HepG2 (cell line): Measurements from ENCODE around the gene RNPS1. TPM values are rescaled to one million over a fixed set of nuclear protein-coding genes. Genes with fewer than 3 reads are reported as not detected.
A peak's percentile ranks its signal among the peaks of the same experiment; 100 is the strongest.

Source experiments
- HDAC1 ChIP-seq: sonication (generic); formaldehyde crosslinking; IDR thresholded peaks from 2 replicates; pipeline ENCODE4 v1.5.1; 2020; ENCODE audit warnings: mild to moderate bottlenecking, missing genetic modification reagents
- IRF2 ChIP-seq: IDR thresholded peaks from 2 replicates; pipeline ENCODE4 v1.6.1; 2018; ENCODE audit warnings: missing genetic modification reagents, missing compliant biosample characterization
- KDM4B ChIP-seq: sonication (generic); formaldehyde crosslinking; IDR thresholded peaks from 2 replicates; pipeline ENCODE4 v1.4.0; 2020; ENCODE audit warnings: missing genetic modification reagents
- KIAA2018 ChIP-seq: sonication (generic); formaldehyde crosslinking; IDR thresholded peaks from 2 replicates; pipeline ENCODE4 v1.5.0; 2020; ENCODE audit warnings: mild to moderate bottlenecking, missing genetic modification reagents, borderline replicate concordance
- PAXIP1 ChIP-seq: sonication (generic); formaldehyde crosslinking; conservative IDR thresholded peaks from 2 replicates; pipeline ENCODE4 v1.4.0; 2020; ENCODE audit warnings: mild to moderate bottlenecking, missing genetic modification reagents, moderate library complexity
- SRSF9 ChIP-seq: fragments of 200-400 bp; formaldehyde crosslinking; IDR thresholded peaks from 2 replicates; pipeline ENCODE4 v1.6.1; 2018; ENCODE audit warnings: borderline replicate concordance, mild to moderate bottlenecking, low read depth, low read length; ENCODE audit not compliant: insufficient read depth, poor library complexity, severe bottlenecking
- TOE1 ChIP-seq: sonication (generic); formaldehyde crosslinking; IDR thresholded peaks from 2 replicates; pipeline ENCODE4 v1.4.0; 2020; ENCODE audit warnings: mild to moderate bottlenecking, missing genetic modification reagents
- ZNF609 ChIP-seq: sonication (generic); formaldehyde crosslinking; IDR thresholded peaks from 2 replicates; pipeline ENCODE4 v1.4.0; 2020; ENCODE audit warnings: mild to moderate bottlenecking, missing genetic modification reagents, borderline replicate concordance
- ZSCAN9 ChIP-seq: IDR thresholded peaks from 2 replicates; pipeline ENCODE4 v1.6.1; 2016; ENCODE audit warnings: borderline replicate concordance
- polyA plus RNA-seq, 8 experiments: library from polyadenylated mRNA; depleted of rRNA in 3 of 8; stranded (reverse) in 7 of 8; unstranded in 1 of 8; fragments of >200 nt; fragmentation: Illumina TruSeq in 4 of 8; extraction: Trizol in 4 of 8; gene quantifications; 2 replicates each; pipeline versions ENCODE4 v1.2.1 to v1.2.3, GENCODE V29; 2011 to 2016; ENCODE audit warnings: low read depth in 4 of 8, missing spikeins in 1 of 8, mixed read lengths in 1 of 8; ENCODE audit not compliant: insufficient read depth in 1 of 8
- total RNA-seq, 5 experiments: library from RNA; depleted of rRNA; stranded (reverse); fragments of >200 nt; fragmentation: Illumina TruSeq; extraction: Trizol; gene quantifications; 2 replicates each; pipeline ENCODE4 v1.2.3, GENCODE V29; 2016; ENCODE audit warnings: low read depth in 1 of 5

Gene RNPS1
- total and polyA plus RNA-seq, 2 of the 13 experiments (the other 11 are each of a cell fraction or from before 2014, with no cell fraction given): 126 to 133 TPM

DNA sequence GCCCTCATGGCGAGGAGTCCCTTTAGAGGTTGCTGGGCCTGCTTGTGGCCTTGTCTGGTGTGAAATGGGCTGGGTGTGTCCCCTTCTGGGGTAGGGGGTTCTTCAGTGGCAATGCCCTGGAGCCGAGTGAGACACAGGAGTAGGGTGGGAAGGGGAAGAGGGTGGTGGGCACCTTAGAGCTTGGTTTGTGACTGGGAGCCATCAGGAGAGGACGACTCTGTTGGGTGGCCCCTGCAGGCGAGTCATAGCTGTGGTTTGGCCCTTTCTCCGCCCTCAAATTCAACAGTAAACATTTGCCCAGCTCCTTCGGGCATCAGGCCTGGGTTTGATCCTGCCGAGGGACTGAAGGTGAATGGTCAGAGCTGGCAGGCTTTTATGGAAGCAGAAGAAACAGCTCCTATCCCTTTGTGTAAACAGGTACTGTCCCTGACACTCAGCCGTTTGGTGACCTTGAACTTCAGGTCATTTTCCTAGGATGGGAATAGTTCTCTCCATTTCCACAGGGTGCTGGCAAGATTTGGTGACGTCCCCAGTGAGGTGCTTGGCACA is 41.6 kb downstream of the RNPS1 start (continued):
- peak; percentile 65; the same call in 1 of the 2 replicates for TF ChIP-seq ZNF609
- TF ChIP-seq SRSF9: no peak
- no peak for TF ChIP-seq KIAA2018 (CRISPR knock-in tag)
- 0 out of 2 replicates have a peak, but pooled peaks have one; percentile 38 for TF ChIP-seq ZSCAN9
- TF ChIP-seq PAXIP1: peak; percentile 72
- no peak for TF ChIP-seq TOE1
- TF ChIP-seq IRF2 (CRISPR knock-in tag): peak; percentile 20; the same call in 1 of the 2 replicates
- TF ChIP-seq KDM4B: no peak
- TF ChIP-seq HDAC1 (CRISPR knock-in tag): peak; percentile 39; the same call in 1 of the 2 replicates
